Fibroblast of skin of back (primary cell): ENCODE data around the gene MALAT1.

ENCODE experiments used
- DNase-seq: peaks from one replicate; pipeline ENCODE4 v3.0.0-alpha.2; 2013

Gene MALAT1

GRCh38 chr11:65479184-65480145, 19.4 kb upstream of the MALAT1 start:
- DNase-seq: peak; percentile 90

GRCh38 chr11:65482306-65482850, 16.5 kb upstream of the MALAT1 start:
- peak; percentile 55 for DNase-seq

GRCh38 chr11:65485920-65486219, 13.0 kb upstream of the MALAT1 start:
- no peak for DNase-seq

- no peak for DNase-seq
Measured at GRCh38 chr11:65486570-65487466, 12.0 kb upstream of the MALAT1 start.

- DNase-seq: peak; percentile 100
Measured at GRCh38 chr11:65487467-65488272, 11.2 kb upstream of the MALAT1 start.

GRCh38 chr11:65488273-65489034, 10.4 kb upstream of the MALAT1 start:
- DNase-seq: peak; percentile 78

- DNase-seq: peak; percentile 99
Measured at GRCh38 chr11:65489035-65489705, 9.7 kb upstream of the MALAT1 start.

- peak; percentile 86 for DNase-seq
Measured at GRCh38 chr11:65489706-65490320, 9.0 kb upstream of the MALAT1 start.

- peak; percentile 53 for DNase-seq
Measured at GRCh38 chr11:65491163-65491465, 7.7 kb upstream of the MALAT1 start.

GRCh38 chr11:65491614-65492386, 7.0 kb upstream of the MALAT1 start:
- DNase-seq: peak; percentile 99

GRCh38 chr11:65492387-65492636, 6.5 kb upstream of the MALAT1 start:
- no peak for DNase-seq

GRCh38 chr11:65492637-65493366, 6.0 kb upstream of the MALAT1 start:
- DNase-seq: peak; percentile 91

- DNase-seq: peak; percentile 98
Measured at GRCh38 chr11:65493367-65494176, 5.3 kb upstream of the MALAT1 start.

GRCh38 chr11:65496304-65497140, 2.3 kb upstream of the MALAT1 start:
- DNase-seq: peak; percentile 72

GRCh38 chr11:65497141-65498041, 1.5 kb upstream of the MALAT1 start:
- DNase-seq: peak; percentile 98

- DNase-seq: peak; percentile 67
Measured at GRCh38 chr11:65498042-65498726, 661 bp upstream of the MALAT1 start.
